Neural cell (in vitro differentiated cells): Measurements from ENCODE around the gene PAN3. TPM values are rescaled to one million over a fixed set of nuclear protein-coding genes. Genes with fewer than 3 reads are reported as not detected.

Experiments
- H2AFZ ChIP-seq: fragments of 200-600, 300-800 bp; sonication (generic), shearing (Covaris generic); 2 replicates; pipeline ENCODE4 v1.6.0; 2014; ENCODE audit warnings: low read depth, mild to moderate bottlenecking, antibody characterized with exemption, low read length, moderate library complexity
- H3F3A ChIP-seq: fragments of 200-600 bp; shearing (Covaris generic); 2 replicates; pipeline ENCODE4 v1.6.1; 2016; ENCODE audit warnings: mild to moderate bottlenecking, moderate library complexity, mixed read lengths, antibody characterized with exemption, low read length; ENCODE audit not compliant: insufficient read depth, poor library complexity, severe bottlenecking
- H3K27ac ChIP-seq: fragments of 200-600, 300-800 bp; sonication (generic), shearing (Covaris generic); 2 replicates; pipeline ENCODE4 v1.5.1; 2014; ENCODE audit warnings: mild to moderate bottlenecking, low read length, moderate library complexity
- H3K27me3 ChIP-seq: fragments of 300-800, 200-600 bp; sonication (generic), shearing (Covaris generic); 2 replicates; pipeline ENCODE4 v1.6.0; 2014; ENCODE audit warnings: mild to moderate bottlenecking, low read depth, low read length, moderate library complexity; ENCODE audit not compliant: insufficient read depth
- H3K36me3 ChIP-seq: fragments of 300-800, 200-600 bp; sonication (generic), shearing (Covaris generic); 2 replicates; pipeline ENCODE4 v1.5.1; 2014; ENCODE audit warnings: mild to moderate bottlenecking, antibody characterized with exemption, low read length, moderate library complexity; ENCODE audit not compliant: insufficient read depth
- H3K4me2 ChIP-seq: fragments of 300-800, 200-600 bp; sonication (generic), shearing (Covaris generic); 2 replicates; pipeline ENCODE4 v1.6.0; 2014; ENCODE audit warnings: mild to moderate bottlenecking, low read length
- H3K4me3 ChIP-seq: fragments of 300-800, 200-600 bp; sonication (generic), shearing (Covaris generic); 2 replicates; pipeline ENCODE4 v1.5.1; 2014; ENCODE audit warnings: mild to moderate bottlenecking, low read length, moderate library complexity
- H3K79me2 ChIP-seq: fragments of 200-600 bp; shearing (Covaris generic); replicated peaks from 2 replicates; pipeline ENCODE4 v1.6.0; 2014; ENCODE audit warnings: mild to moderate bottlenecking, low read length, moderate library complexity; ENCODE audit not compliant: insufficient read depth
- H3K9ac ChIP-seq: fragments of 300-800, 200-600 bp; sonication (generic), shearing (Covaris generic); 2 replicates; pipeline ENCODE4 v1.6.1; 2016; ENCODE audit warnings: mild to moderate bottlenecking, low read length, mixed read lengths
- H3K9me2 ChIP-seq: fragments of 200-600 bp; shearing (Covaris generic); 2 replicates; pipeline ENCODE4 v1.6.1; 2016; ENCODE audit warnings: mild to moderate bottlenecking, low read length, mixed read lengths; ENCODE audit not compliant: insufficient read depth
- H3K9me3 ChIP-seq: fragments of 200-600, 300-800 bp; sonication (generic), shearing (Covaris generic); 2 replicates; pipeline ENCODE4 v1.6.1; 2016; ENCODE audit warnings: mild to moderate bottlenecking, mixed run types, low read length, moderate library complexity, mixed read lengths
- H4K20me1 ChIP-seq: fragments of 200-600 bp; shearing (Covaris generic); 2 replicates; pipeline ENCODE4 v1.6.1; 2016; ENCODE audit warnings: mild to moderate bottlenecking, mixed run types; ENCODE audit not compliant: insufficient read depth
- CTCF ChIP-seq: fragments of 450-650 bp; IDR thresholded peaks from 2 replicates; pipeline ENCODE4 v1.5.1; 2014; ENCODE audit warnings: antibody characterized with exemption, mild to moderate bottlenecking, moderate library complexity; ENCODE audit not compliant: poor library complexity, severe bottlenecking
- EP300 ChIP-seq: fragments of 450-650 bp; conservative IDR thresholded peaks from 2 replicates; pipeline ENCODE4 v1.6.1; 2014; ENCODE audit warnings: antibody characterized with exemption, mild to moderate bottlenecking, moderate library complexity; ENCODE audit not compliant: poor library complexity, severe bottlenecking
- EZH2 ChIP-seq: fragments of 200-600, 300-800 bp; shearing (Covaris generic), sonication (generic); IDR thresholded peaks from 2 replicates; pipeline ENCODE4 v1.6.1; 2014; ENCODE audit warnings: antibody characterized with exemption, low read length, borderline replicate concordance, mild to moderate bottlenecking; ENCODE audit not compliant: insufficient read depth, poor library complexity, severe bottlenecking
- MXI1 ChIP-seq: fragments of 450-650 bp; conservative IDR thresholded peaks from 2 replicates; pipeline ENCODE4 v1.6.1; 2014; ENCODE audit warnings: antibody characterized with exemption, mild to moderate bottlenecking; ENCODE audit not compliant: poor library complexity, severe bottlenecking
- POLR2AphosphoS5 ChIP-seq: IDR thresholded peaks from 2 replicates; pipeline ENCODE4 v1.6.1; 2012
- RAD21 ChIP-seq: fragments of 450-650 bp; conservative IDR thresholded peaks from 2 replicates; pipeline ENCODE4 v1.6.1; 2014; ENCODE audit warnings: antibody characterized with exemption, mild to moderate bottlenecking, moderate library complexity
- REST ChIP-seq: IDR thresholded peaks from 2 replicates; pipeline ENCODE4 v1.6.1; 2012; ENCODE audit warnings: borderline replicate concordance
- SMC3 ChIP-seq: fragments of 450-650 bp; conservative IDR thresholded peaks from 2 replicates; pipeline ENCODE4 v1.6.1; 2014; ENCODE audit warnings: antibody characterized with exemption, mild to moderate bottlenecking, moderate library complexity; ENCODE audit not compliant: poor library complexity
- TAF1 ChIP-seq: IDR thresholded peaks from 2 replicates; pipeline ENCODE4 v1.6.1; 2012; ENCODE audit warnings: low read depth
- polyA plus RNA-seq: library from polyadenylated mRNA; depleted of rRNA; stranded (reverse); fragments of >200 nt; gene quantifications from 2 replicates; pipeline ENCODE4 v1.2.3, GENCODE V29; 2014

The PAN3 gene
- polyA plus RNA-seq, 1 donor from 2014 or later, result 44.0 TPM

GRCh38 chr13:28342251-28342650 is 203.9 kb downstream of the PAN3 start:
- no peaks in the 10 kb centered on the region for H3K27me3 ChIP-seq
- TF ChIP-seq SMC3, result no peak
- TF ChIP-seq RAD21, result no peak
- TF ChIP-seq CTCF, result no peak
- TF ChIP-seq MXI1, result no peak
- TF ChIP-seq EP300, result no peak
- no peak for TF ChIP-seq TAF1
- no peak for TF ChIP-seq POLR2AphosphoS5
- no peak for TF ChIP-seq EZH2
- TF ChIP-seq REST, result no peak
- H3F3A ChIP-seq, result no peaks in the 10 kb centered on the region
- H3K9ac ChIP-seq, result no peak overlapping the region
- no peaks in the 10 kb centered on the region for H3K36me3 ChIP-seq
- H3K79me2 ChIP-seq, result no peaks in the 10 kb centered on the region
- no peak overlapping the region for H2AFZ ChIP-seq
- H3K9me2 ChIP-seq, result no peaks in the 10 kb centered on the region
- no peak overlapping the region for H3K4me2 ChIP-seq
- no peaks in the 10 kb centered on the region for H3K9me3 ChIP-seq
- no peaks in the 10 kb centered on the region for H4K20me1 ChIP-seq
- H3K27ac ChIP-seq, result no peak overlapping the region
- no peak overlapping the region for H3K4me3 ChIP-seq

GRCh38 chr13:28344163-28344562 is 205.8 kb downstream of the PAN3 start:
- no peaks in the 10 kb centered on the region for H3F3A ChIP-seq
- H3K27me3 ChIP-seq, result no peaks in the 10 kb centered on the region
- TF ChIP-seq POLR2AphosphoS5 (no peak), EZH2 (no peak), RAD21 (no peak), SMC3 (no peak), REST (no peak), CTCF (no peak), TAF1 (no peak), MXI1 (no peak), EP300 (no peak)
- H3K79me2 ChIP-seq, result no peaks in the 10 kb centered on the region
- H3K9me3 ChIP-seq, result no peaks in the 10 kb centered on the region
- H3K4me2 ChIP-seq, result no peak overlapping the region
- H3K9me2 ChIP-seq, result no peaks in the 10 kb centered on the region
- H3K9ac ChIP-seq, result no peak overlapping the region
- H2AFZ ChIP-seq, result no peak overlapping the region
- no peaks in the 10 kb centered on the region for H3K36me3 ChIP-seq
- no peak overlapping the region for H3K27ac ChIP-seq
- H3K4me3 ChIP-seq, result no peak overlapping the region
- H4K20me1 ChIP-seq, result no peaks in the 10 kb centered on the region
